Right lobe of liver (tissue), 6 donors: ENCODE measurements around the gene UCP2. TPM values are rescaled to one million over a fixed set of nuclear protein-coding genes. Genes with fewer than 3 reads are reported as not detected.

Source experiments
- ATAC-seq, 4 donors: fragments of 200-7000 bp; cut with Tn5 transposase; one replicate each; pipeline ENCODE4 v1.9.1; 2020; ENCODE audit warnings: mild to moderate bottlenecking in 4 of 4, moderate library complexity in 4 of 4
- DNase-seq, 3 donors: peaks; one replicate each; pipeline ENCODE4 v3.0.0-alpha.2; 2020
- H3K27ac ChIP-seq, 3 donors: fragments of 200-600 bp; one replicate each; pipeline ENCODE4 v1.8.0; 2022
- H3K27me3 ChIP-seq, 2 donors: fragments of 200-600 bp; one replicate each; pipeline ENCODE4 v1.8.0; 2022
- H3K36me3 ChIP-seq, 4 donors: fragments of 200-600 bp; sonication (generic) in 1 of 4; one replicate each; pipeline versions ENCODE4 v1.5.1 to v1.8.0; 2017 to 2022; ENCODE audit warnings: control low read depth in 1 of 4
- H3K4me1 ChIP-seq, 4 donors: fragments of 200-600 bp; sonication (generic) in 1 of 4; one replicate each; pipeline versions ENCODE4 v1.5.1 to v1.8.0; 2017 to 2022; ENCODE audit warnings: control low read depth in 1 of 4
- H3K4me3 ChIP-seq, 3 donors: fragments of 200-600 bp; one replicate each; pipeline ENCODE4 v1.8.0; 2022
- H3K9me3 ChIP-seq, 4 donors: fragments of 200-600 bp; sonication (generic) in 1 of 4; one replicate each; pipeline versions ENCODE4 v1.5.1 to v1.8.0; 2017 to 2022; ENCODE audit warnings: control low read depth in 1 of 4
- POLR2A ChIP-seq: fragments of 450-650 bp; IDR thresholded peaks from one replicate; pipeline ENCODE4 v1.6.1; 2017; ENCODE audit warnings: antibody characterized with exemption, mild to moderate bottlenecking
- WGBS: methylation state at CpG from one replicate; pipeline ENCODE4 v1.1.6; 2018; ENCODE audit warnings: low coverage, low lambda C conversion rate; ENCODE audit not compliant: insufficient coverage; ENCODE audit errors: missing lambda C conversion rate; 5-methylcytosine and 5-hydroxymethylcytosine counted together
- intact Hi-C, 2 donors: fragments of 100-400 bp; cut with DNase I; formaldehyde crosslinking; loops; one replicate each; pipeline versions ENCODE4 v1.11.2 to v1.14.1; 2022
- total RNA-seq, 6 experiments: library from RNA; depleted of rRNA in 2 of 6; stranded (reverse); fragments of >200 nt in 2 of 6; fragmentation: NEBNext Ultra II Directional in 3 of 6; extraction: Animal tissue kit (Norgen Biotek cat#: 25700) in 3 of 6; gene quantifications; one replicate each; pipeline versions ENCODE4 v1.1.0 to v1.2.4, GENCODE V29; 2016 to 2023
- TF ChIP-seq, protein P1 (sequence below), 4 donors: fragments of 200-600 bp in 3 of 4; fragments of 450-650 bp in 1 of 4; IDR thresholded peaks; one replicate each; pipeline versions ENCODE4 v1.5.1 to v1.8.0; 2016 to 2022; ENCODE audit warnings: antibody characterized with exemption in 4 of 4, mild to moderate bottlenecking in 2 of 4
- donor health status: DM: no; HTN: yes; CAD: no.
- donor health status: DM: no; HTN: no; CAD: no.
- donor health status: DM: no; HTN: no; CAD: no.
- donor health status: DM: no; HTN: yes; CAD: no.
- donor health status: DM: no; HTN: yes; CAD: no.

The UCP2 gene
- total RNA-seq, 6 experiments from 2014 or later, result 5.2 to 41.3 (median 8.7) TPM

GRCh38 chr11:73965076-73965763, 17.4 kb downstream of the UCP2 start:
- Histone ChIP-seq H3K27ac (no peak overlapping the region), H3K9me3 (no peaks in the 10 kb centered on the region), H3K36me3 (no peaks in the 10 kb centered on the region), H3K4me1 (no peaks in the 10 kb centered on the region), H3K4me3 (no peak overlapping the region), H3K27me3 (no peaks in the 10 kb centered on the region)
- peak in 1 of 3 donors; percentile 46 for DNase-seq
- intact Hi-C loops, result no loop called here
- ATAC-seq, result no peak
- no peak for TF ChIP-seq POLR2A
- TF ChIP-seq, protein P1, sequence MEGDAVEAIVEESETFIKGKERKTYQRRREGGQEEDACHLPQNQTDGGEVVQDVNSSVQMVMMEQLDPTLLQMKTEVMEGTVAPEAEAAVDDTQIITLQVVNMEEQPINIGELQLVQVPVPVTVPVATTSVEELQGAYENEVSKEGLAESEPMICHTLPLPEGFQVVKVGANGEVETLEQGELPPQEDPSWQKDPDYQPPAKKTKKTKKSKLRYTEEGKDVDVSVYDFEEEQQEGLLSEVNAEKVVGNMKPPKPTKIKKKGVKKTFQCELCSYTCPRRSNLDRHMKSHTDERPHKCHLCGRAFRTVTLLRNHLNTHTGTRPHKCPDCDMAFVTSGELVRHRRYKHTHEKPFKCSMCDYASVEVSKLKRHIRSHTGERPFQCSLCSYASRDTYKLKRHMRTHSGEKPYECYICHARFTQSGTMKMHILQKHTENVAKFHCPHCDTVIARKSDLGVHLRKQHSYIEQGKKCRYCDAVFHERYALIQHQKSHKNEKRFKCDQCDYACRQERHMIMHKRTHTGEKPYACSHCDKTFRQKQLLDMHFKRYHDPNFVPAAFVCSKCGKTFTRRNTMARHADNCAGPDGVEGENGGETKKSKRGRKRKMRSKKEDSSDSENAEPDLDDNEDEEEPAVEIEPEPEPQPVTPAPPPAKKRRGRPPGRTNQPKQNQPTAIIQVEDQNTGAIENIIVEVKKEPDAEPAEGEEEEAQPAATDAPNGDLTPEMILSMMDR (IDR thresholded peaks at IDR 0.05), result no peak
- WGBS, result 80% methylated on average over 6 of the region's 10 CpGs

DNA sequence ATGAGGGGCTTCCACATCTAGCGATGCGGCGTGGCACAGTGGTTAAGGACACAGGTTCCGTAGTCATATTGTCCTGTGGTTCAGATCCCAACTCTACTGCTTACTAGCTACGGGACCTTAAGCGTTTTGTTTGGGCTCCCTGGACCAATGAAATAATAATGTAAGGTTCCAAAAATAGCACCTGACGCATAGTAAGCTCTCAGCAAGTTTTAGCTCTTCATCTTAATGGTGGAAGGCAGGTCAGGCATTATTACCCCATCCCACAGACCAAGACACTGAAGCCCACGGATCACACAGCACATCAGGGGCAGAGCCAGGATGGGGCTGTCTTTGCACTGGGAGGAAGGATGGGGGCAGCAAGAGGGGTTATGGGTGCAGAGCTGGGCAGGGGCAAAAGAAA, 18.8 kb downstream of the UCP2 start:
- Histone ChIP-seq H3K27ac (no peak overlapping the region), H3K4me3 (no peak overlapping the region), H3K9me3 (no peaks in the 10 kb centered on the region), H3K36me3 (no peaks in the 10 kb centered on the region), H3K27me3 (no peaks in the 10 kb centered on the region), H3K4me1 (no peaks in the 10 kb centered on the region)
- no peak for ATAC-seq
- 63% methylated on average over 7 of the region's 8 CpGs for WGBS
- peak in 1 of 3 donors; percentile 12 for DNase-seq
- TF ChIP-seq, protein P1 (IDR thresholded peaks at IDR 0.05), result no peak
- TF ChIP-seq POLR2A, result no peak
- intact Hi-C loops, result no loop called here

GRCh38 chr11:73962101-73962705, 20.4 kb downstream of the UCP2 start:
- 61% methylated on average over 6 of the region's 7 CpGs for WGBS
- Histone ChIP-seq H3K9me3 (no peaks in the 10 kb centered on the region), H3K4me3 (no peak overlapping the region), H3K4me1 (no peaks in the 10 kb centered on the region), H3K36me3 (no peaks in the 10 kb centered on the region), H3K27ac (no peak overlapping the region), H3K27me3 (no peaks in the 10 kb centered on the region)
- ATAC-seq, result no peak
- intact Hi-C loops, result no loop called here
- TF ChIP-seq POLR2A, result no peak
- TF ChIP-seq, protein P1 (IDR thresholded peaks at IDR 0.05), result no peak
- DNase-seq, result peak in 1 of 3 donors; percentile 2

DNA sequence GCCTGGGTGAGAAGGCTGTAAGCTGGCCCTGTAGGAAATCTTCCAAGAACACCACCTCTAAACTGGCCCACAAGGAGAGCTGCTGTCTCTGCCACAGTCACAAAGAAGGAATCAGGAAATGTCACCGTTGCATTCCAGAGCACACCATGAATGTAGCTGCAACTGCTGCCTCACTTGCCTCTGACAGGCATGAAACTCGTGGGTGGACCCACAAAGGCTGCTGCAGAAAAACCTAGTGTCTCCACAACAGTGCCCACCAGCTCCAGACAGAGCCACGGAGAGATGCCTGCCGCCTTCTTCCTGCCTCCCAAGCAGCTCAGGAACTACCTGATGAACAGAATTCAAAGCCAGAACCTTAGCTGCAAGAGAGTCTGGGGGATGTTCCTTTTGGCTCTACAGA, 21.3 kb downstream of the UCP2 start:
- Histone ChIP-seq H3K4me1 (no peaks in the 10 kb centered on the region), H3K27ac (no peak overlapping the region), H3K36me3 (no peaks in the 10 kb centered on the region), H3K4me3 (no peak overlapping the region), H3K27me3 (no peaks in the 10 kb centered on the region), H3K9me3 (no peaks in the 10 kb centered on the region)
- DNase-seq (peak in 1 of 3 donors; percentile 22), ATAC-seq (no peak)
- no CpG with 5 or more reads among the region's 4 CpGs for WGBS
- intact Hi-C loops, result no loop called here
- TF ChIP-seq POLR2A, result no peak
- TF ChIP-seq, protein P1 (IDR thresholded peaks at IDR 0.05), result no peak
